H9 (cell line): ENCODE results near the gene PTPRN2. TPM values are rescaled to one million over a fixed set of nuclear protein-coding genes. Genes with fewer than 3 reads are reported as not detected.

Experiments
- DNase-seq: peaks from one replicate; pipeline ENCODE4 v3.0.0-alpha.2; 2017
- H2AFZ ChIP-seq: one replicate; pipeline ENCODE4 v1.6.1; 2013; ENCODE audit warnings: mild to moderate bottlenecking, low read length, control low read depth, moderate library complexity
- H2AK5ac ChIP-seq: 2 replicates; pipeline ENCODE4 v1.6.1; 2013; ENCODE audit warnings: low read length, control low read depth, mixed read lengths; ENCODE audit not compliant: insufficient read length
- H2BK120ac ChIP-seq: one replicate; pipeline ENCODE4 v1.6.1; 2013; ENCODE audit warnings: low read depth, mild to moderate bottlenecking, low read length, control low read depth, inconsistent platforms; ENCODE audit not compliant: poor library complexity, severe bottlenecking
- H2BK12ac ChIP-seq: 2 replicates; pipeline ENCODE4 v1.6.1; 2013; ENCODE audit warnings: low read length, control low read depth, mixed read lengths, low read depth; ENCODE audit not compliant: insufficient read length
- H2BK15ac ChIP-seq: 2 replicates; pipeline ENCODE4 v1.6.1; 2013; ENCODE audit warnings: low read depth, low read length, control low read depth
- H2BK20ac ChIP-seq: one replicate; pipeline ENCODE4 v1.6.1; 2013; ENCODE audit warnings: low read depth, mild to moderate bottlenecking, low read length, control low read depth, inconsistent platforms; ENCODE audit not compliant: poor library complexity, severe bottlenecking
- H2BK5ac ChIP-seq: 2 replicates; pipeline ENCODE4 v1.6.1; 2013; ENCODE audit warnings: low read length, control low read depth, mixed read lengths; ENCODE audit not compliant: insufficient read length
- H3K14ac ChIP-seq: 2 replicates; pipeline ENCODE4 v1.6.1; 2013; ENCODE audit warnings: low read length, control low read depth; ENCODE audit not compliant: insufficient read depth
- H3K18ac ChIP-seq: 2 replicates; pipeline ENCODE4 v1.6.1; 2013; ENCODE audit warnings: low read depth, mild to moderate bottlenecking, mixed read lengths, low read length, control low read depth; ENCODE audit not compliant: insufficient read length
- H3K23ac ChIP-seq: 2 replicates; pipeline ENCODE4 v1.6.1; 2013; ENCODE audit warnings: low read length, control low read depth, mixed read lengths, low read depth; ENCODE audit not compliant: insufficient read length
- H3K23me2 ChIP-seq: 2 replicates; pipeline ENCODE4 v1.6.1; 2013; ENCODE audit warnings: low read depth, mild to moderate bottlenecking, mixed read lengths, low read length, control low read depth; ENCODE audit not compliant: insufficient read length, poor library complexity, severe bottlenecking
- H3K27ac ChIP-seq: 2 replicates; pipeline ENCODE4 v1.5.1; 2013; ENCODE audit warnings: low read length, control low read depth, mixed read lengths, low read depth; ENCODE audit not compliant: insufficient read length
- H3K27me3 ChIP-seq: 2 replicates; pipeline ENCODE4 v1.6.1; 2013; ENCODE audit warnings: low read length, control low read depth, inconsistent platforms; ENCODE audit not compliant: insufficient read depth
- H3K4ac ChIP-seq: 2 replicates; pipeline ENCODE4 v1.6.1; 2013; ENCODE audit warnings: low read depth, mild to moderate bottlenecking, control low read depth, inconsistent platforms, low read length, moderate library complexity
- H3K4me1 ChIP-seq: 2 replicates; pipeline ENCODE4 v1.6.1; 2013; ENCODE audit warnings: low read length, control low read depth, inconsistent platforms; ENCODE audit not compliant: insufficient read depth
- H3K4me2 ChIP-seq: 2 replicates; pipeline ENCODE4 v1.6.1; 2013; ENCODE audit warnings: low read length, control low read depth, mixed read lengths; ENCODE audit not compliant: insufficient read length, insufficient read depth
- H3K56ac ChIP-seq: 2 replicates; pipeline ENCODE4 v1.6.1; 2013; ENCODE audit warnings: low read depth, mild to moderate bottlenecking, mixed read lengths, low read length, control low read depth; ENCODE audit not compliant: insufficient read length
- H3K79me1 ChIP-seq: 2 replicates; pipeline ENCODE4 v1.6.1; 2013; ENCODE audit warnings: low read depth, mild to moderate bottlenecking, moderate library complexity, low read length, control low read depth, inconsistent platforms; ENCODE audit not compliant: insufficient read depth, poor library complexity, severe bottlenecking
- H3K79me2 ChIP-seq: 2 replicates; pipeline ENCODE4 v1.6.1; 2013; ENCODE audit warnings: low read length, control low read depth, inconsistent platforms; ENCODE audit not compliant: insufficient read depth
- H3K9ac ChIP-seq: 2 replicates; pipeline ENCODE4 v1.6.1; 2013; ENCODE audit warnings: low read length, control low read depth, mixed read lengths; ENCODE audit not compliant: insufficient read length; ENCODE audit errors: extremely low read depth
- H3K9me3 ChIP-seq: one replicate; pipeline ENCODE4 v1.6.1; 2013; ENCODE audit warnings: low read depth, low read length, inconsistent platforms; ENCODE audit not compliant: control insufficient read depth
- H3T11ph ChIP-seq: one replicate; pipeline ENCODE4 v1.6.1; 2013; ENCODE audit warnings: mild to moderate bottlenecking, low read length, control low read depth, inconsistent platforms
- H4K20me1 ChIP-seq: one replicate; pipeline ENCODE4 v1.6.1; 2013; ENCODE audit not compliant: control insufficient read depth, insufficient read length, insufficient read depth
- H4K5ac ChIP-seq: 2 replicates; pipeline ENCODE4 v1.6.1; 2013; ENCODE audit warnings: low read depth, mild to moderate bottlenecking, mixed read lengths, low read length, control low read depth; ENCODE audit not compliant: insufficient read length
- H4K8ac ChIP-seq: replicated peaks from 2 replicates; pipeline ENCODE4 v1.6.1; 2013; ENCODE audit warnings: low read length, control low read depth, mixed read lengths, low read depth; ENCODE audit not compliant: insufficient read length
- H4K91ac ChIP-seq: 2 replicates; pipeline ENCODE4 v1.6.1; 2013; ENCODE audit warnings: low read depth, mild to moderate bottlenecking, moderate library complexity, mixed read lengths, low read length, control low read depth; ENCODE audit not compliant: insufficient read length
- H3K27ac Mint-ChIP-seq, 3 experiments: 2 replicates in 2 of 3; 3 replicates in 1 of 3; pipeline ENCODE4 v1.8.0; 2020 to 2021; ENCODE audit warnings: mixed read lengths in 3 of 3, mild to moderate bottlenecking in 1 of 3, moderate library complexity in 1 of 3
- H3K27me3 Mint-ChIP-seq: 2 replicates; pipeline ENCODE4 v1.8.0; 2021; ENCODE audit warnings: low read depth, mild to moderate bottlenecking, moderate library complexity, mixed read lengths
- H3K36me3 Mint-ChIP-seq, 3 experiments: 2 replicates in 2 of 3; 3 replicates in 1 of 3; pipeline ENCODE4 v1.8.0; 2020 to 2021; ENCODE audit warnings: low read depth in 3 of 3, mixed read lengths in 3 of 3; ENCODE audit not compliant: insufficient read depth in 1 of 3
- H3K4me1 Mint-ChIP-seq, 2 experiments: 2 replicates each; pipeline ENCODE4 v1.8.0; 2020; ENCODE audit warnings: mixed read lengths in 2 of 2
- H3K4me3 Mint-ChIP-seq, 2 experiments: 2 replicates in 1 of 2; 3 replicates in 1 of 2; pipeline ENCODE4 v1.8.0; 2020 to 2021; ENCODE audit warnings: mild to moderate bottlenecking in 2 of 2, mixed read lengths in 2 of 2, moderate library complexity in 1 of 2
- H3K9me3 Mint-ChIP-seq, 2 experiments: 2 replicates in 1 of 2; 3 replicates in 1 of 2; pipeline ENCODE4 v1.8.0; 2020; ENCODE audit warnings: mild to moderate bottlenecking in 2 of 2, mixed read lengths in 2 of 2, moderate library complexity in 1 of 2
- WGBS: extraction: QIAGEN DNeasy Blood & Tissue Kit; methylation state at CpG from one replicate; pipeline ENCODE4 v1.1.7; 2013; ENCODE audit warnings: missing lambda C conversion rate, low lambda C conversion rate, mixed read lengths; ENCODE audit not compliant: insufficient read length; ENCODE audit errors: extremely low coverage; 5-methylcytosine and 5-hydroxymethylcytosine counted together
- total RNA-seq: library from RNA; stranded (reverse); gene quantifications from 2 replicates; pipeline ENCODE4 v1.2.1, GENCODE V29; 2021
- TF ChIP-seq, protein P1 (sequence below): fragments of 200-600 bp; sonication (generic); conservative IDR thresholded peaks from 3 replicates; pipeline ENCODE4 v1.8.0; 2021; ENCODE audit warnings: antibody characterized with exemption, mild to moderate bottlenecking

The PTPRN2 gene
- total RNA-seq, 1 experiment from 2014 or later = 5.2 TPM

DNA sequence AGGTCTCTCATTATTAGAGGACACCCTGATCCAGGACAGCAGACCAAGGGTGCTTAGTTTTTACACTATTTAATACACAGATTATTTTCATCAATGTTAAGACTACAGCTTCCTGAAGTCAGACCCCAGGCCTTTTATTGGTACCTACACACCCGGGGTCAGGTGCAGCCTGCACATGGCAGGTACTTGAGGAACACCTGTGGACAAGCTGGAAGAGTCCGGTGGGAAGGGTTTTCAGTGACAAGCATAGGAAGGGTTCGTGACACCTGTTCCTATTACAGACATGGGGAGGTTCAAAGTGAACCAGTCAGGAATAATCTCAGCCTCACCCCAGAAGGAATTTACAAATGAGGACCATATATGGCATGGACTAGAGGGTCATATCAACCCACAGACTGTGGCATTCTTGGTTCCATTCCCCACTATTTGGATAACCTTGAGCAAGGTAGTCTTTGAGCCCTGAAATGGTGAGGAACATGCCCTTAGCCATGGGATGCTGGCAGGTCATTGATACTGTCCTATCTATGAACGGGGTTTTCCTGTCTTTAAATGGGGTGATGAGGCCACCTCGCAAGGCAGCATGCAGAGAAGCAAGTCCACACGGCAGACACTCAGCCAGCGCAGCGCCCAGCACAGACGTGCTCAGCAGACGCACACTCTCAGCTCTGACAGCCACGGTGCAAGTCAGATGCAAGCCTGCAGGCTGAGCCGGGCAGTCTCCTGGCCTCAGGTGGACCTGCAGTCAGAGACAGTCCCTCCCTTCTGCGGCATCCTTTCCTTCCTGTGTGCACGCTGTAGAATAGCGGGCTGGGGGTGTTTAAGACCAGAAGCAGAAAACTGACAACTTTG lies 624.9 kb downstream of the PTPRN2 start:
- Histone ChIP-seq H2BK120ac (no peak overlapping the region), H4K91ac (no peak overlapping the region), H2AFZ (no peak overlapping the region), H3K79me2 (no peaks in the 10 kb centered on the region), H3K4me2 (no peak overlapping the region), H2AK5ac (no peak overlapping the region), H4K20me1 (no peaks in the 10 kb centered on the region), H3K27me3 (no peaks in the 10 kb centered on the region), H3K23ac (no peak overlapping the region), H3K4ac (no peak overlapping the region), H2BK12ac (no peak overlapping the region), H3K27ac (no peak overlapping the region), H3K9me3 (no peaks in the 10 kb centered on the region), H2BK20ac (no peak overlapping the region), H3K14ac (no peak overlapping the region; the same call in 1 of the 2 replicates), H3K79me1 (no peaks in the 10 kb centered on the region), H4K5ac (no peak overlapping the region), H4K8ac (no peak overlapping the region), H3K18ac (no peak overlapping the region), H3K23me2 (peaks cover 3% of the 10 kb centered on the region), H3K4me1 (peaks cover 5% of the 10 kb centered on the region; the same call in 1 of the 2 replicates), H2BK15ac (no peak overlapping the region), H3K9ac (no peak overlapping the region), H3K56ac (no peak overlapping the region), H3T11ph (no peak overlapping the region), H2BK5ac (no peak overlapping the region)
- peaks cover 4 to 12% (median 5%) of the 10 kb centered on the region in 3 experiments; a peak in 5 of 7 replicates for H3K36me3 Mint-ChIP-seq
- no CpG with 5 or more reads among the region's 15 CpGs for WGBS
- DNase-seq = peak; percentile 28
- peaks cover 19% of the 10 kb centered on the region for H3K27me3 Mint-ChIP-seq
- H3K9me3 Mint-ChIP-seq = peaks cover 6 to 20% of the 10 kb centered on the region in 2 experiments
- peaks cover 14 to 17% of the 10 kb centered on the region in 2 experiments for H3K4me1 Mint-ChIP-seq
- H3K27ac Mint-ChIP-seq = no peak overlapping the region
- peak overlapping the region; percentile 10 to 17; a peak in 2 of 5 replicates for H3K4me3 Mint-ChIP-seq
- TF ChIP-seq, protein P1, sequence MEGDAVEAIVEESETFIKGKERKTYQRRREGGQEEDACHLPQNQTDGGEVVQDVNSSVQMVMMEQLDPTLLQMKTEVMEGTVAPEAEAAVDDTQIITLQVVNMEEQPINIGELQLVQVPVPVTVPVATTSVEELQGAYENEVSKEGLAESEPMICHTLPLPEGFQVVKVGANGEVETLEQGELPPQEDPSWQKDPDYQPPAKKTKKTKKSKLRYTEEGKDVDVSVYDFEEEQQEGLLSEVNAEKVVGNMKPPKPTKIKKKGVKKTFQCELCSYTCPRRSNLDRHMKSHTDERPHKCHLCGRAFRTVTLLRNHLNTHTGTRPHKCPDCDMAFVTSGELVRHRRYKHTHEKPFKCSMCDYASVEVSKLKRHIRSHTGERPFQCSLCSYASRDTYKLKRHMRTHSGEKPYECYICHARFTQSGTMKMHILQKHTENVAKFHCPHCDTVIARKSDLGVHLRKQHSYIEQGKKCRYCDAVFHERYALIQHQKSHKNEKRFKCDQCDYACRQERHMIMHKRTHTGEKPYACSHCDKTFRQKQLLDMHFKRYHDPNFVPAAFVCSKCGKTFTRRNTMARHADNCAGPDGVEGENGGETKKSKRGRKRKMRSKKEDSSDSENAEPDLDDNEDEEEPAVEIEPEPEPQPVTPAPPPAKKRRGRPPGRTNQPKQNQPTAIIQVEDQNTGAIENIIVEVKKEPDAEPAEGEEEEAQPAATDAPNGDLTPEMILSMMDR = no peak
